Gastroesophageal sphincter (tissue), 4 donors: ENCODE data around the gene PPP2R2B. TPM values are rescaled to one million over a fixed set of nuclear protein-coding genes. Genes with fewer than 3 reads are reported as not detected.

Experiments used
- ATAC-seq: fragments of 150-250 bp; one replicate; pipeline ENCODE4 v1.9.1; 2016; ENCODE audit warnings: mild to moderate bottlenecking, moderate library complexity
- H3K27ac ChIP-seq, 4 donors: fragments of 200-600 bp; sonication (generic) in 3 of 4; 1 replicate in 3 of 4; 2 replicates in 1 of 4; pipeline ENCODE4 v1.5.1; 2016 to 2019
- H3K27me3 ChIP-seq: fragments of 200-600 bp; sonication (generic); one replicate; pipeline ENCODE4 v1.5.1; 2019
- H3K36me3 ChIP-seq, 2 donors: fragments of 200-600 bp; sonication (generic); one replicate each; pipeline ENCODE4 v1.5.1; 2019; ENCODE audit warnings: control low read depth in 1 of 2
- H3K4me1 ChIP-seq, 3 donors: fragments of 200-600 bp; sonication (generic); 1 replicate in 2 of 3; 2 replicates in 1 of 3; pipeline ENCODE4 v1.5.1; 2016 to 2019; ENCODE audit warnings: control low read depth in 2 of 3
- H3K4me3 ChIP-seq, 2 donors: fragments of 200-600 bp; sonication (generic); one replicate each; pipeline ENCODE4 v1.5.1; 2019; ENCODE audit warnings: mild to moderate bottlenecking in 1 of 2, moderate library complexity in 1 of 2
- H3K9me3 ChIP-seq, 3 donors: fragments of 200-600 bp; sonication (generic); one replicate each; pipeline ENCODE4 v1.5.1; 2017 to 2019; ENCODE audit warnings: control low read depth in 2 of 3
- EP300 ChIP-seq: sonication (generic); formaldehyde crosslinking; IDR thresholded peaks from one replicate; pipeline ENCODE4 v1.6.1; 2017; ENCODE audit warnings: antibody characterized with exemption, mild to moderate bottlenecking
- POLR2A ChIP-seq, 2 donors: fragments of 450-650 bp; IDR thresholded peaks; one replicate each; pipeline ENCODE4 v1.6.1; 2017; ENCODE audit warnings: antibody characterized with exemption in 2 of 2, mild to moderate bottlenecking in 2 of 2, moderate library complexity in 1 of 2
- POLR2AphosphoS5 ChIP-seq: sonication (generic); formaldehyde crosslinking; IDR thresholded peaks from one replicate; pipeline ENCODE4 v1.6.1; 2017; ENCODE audit warnings: antibody characterized with exemption
- WGBS, 2 donors: methylation state at CpG; one replicate each; pipeline ENCODE4 v1.1.5; 2018; ENCODE audit warnings: low coverage in 1 of 2; 5-methylcytosine and 5-hydroxymethylcytosine counted together
- small RNA-seq, 4 donors: library from RNA; depleted of rRNA; stranded (forward); fragments of <200 nt; gene quantifications; one replicate each; pipeline ENCODE3, GENCODE V24; 2016
- total RNA-seq, 4 donors: library from RNA; depleted of rRNA; stranded (reverse); fragments of >200 nt; gene quantifications; one replicate each; pipeline ENCODE4 v1.1.0, GENCODE V29; 2016
- TF ChIP-seq, protein P1 (sequence below), 4 experiments: fragments of 200-600 bp in 2 of 4; fragments of 450-650 bp in 2 of 4; sonication (generic) in 1 of 4; IDR thresholded peaks; one replicate each; pipeline ENCODE4 v1.5.1; 2017 to 2019; ENCODE audit warnings: antibody characterized with exemption in 4 of 4, mild to moderate bottlenecking in 2 of 4, moderate library complexity in 2 of 4

PPP2R2B gene
- total RNA-seq, 4 donors from 2014 or later = 1.0 to 3.0 (median 2.3) TPM

DNA sequence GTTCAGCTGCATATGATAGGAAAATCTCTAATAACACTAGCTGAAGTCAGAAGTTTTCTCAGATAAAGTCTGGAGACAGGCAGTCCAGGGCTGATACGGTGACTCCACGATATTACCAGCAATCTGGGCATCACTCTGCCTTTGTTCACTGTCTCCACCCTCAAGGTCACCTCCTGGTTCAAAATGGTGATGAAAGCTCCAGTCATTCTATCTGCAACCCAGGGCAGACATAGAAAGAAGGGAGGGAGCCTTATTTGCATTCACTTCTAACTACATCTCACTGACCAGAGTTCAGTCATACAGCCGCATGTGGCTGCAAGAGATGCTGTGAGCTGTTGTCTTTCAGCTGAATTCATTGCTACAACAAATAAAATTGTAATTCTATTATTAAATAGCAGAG, 340.1 kb downstream of the PPP2R2B start:
- no peaks in the 10 kb centered on the region for H3K9me3 ChIP-seq
- TF ChIP-seq POLR2AphosphoS5 (no peak), EP300 (no peak), POLR2A (IDR thresholded peaks at IDR 0.05) (no peak)
- TF ChIP-seq, protein P1, sequence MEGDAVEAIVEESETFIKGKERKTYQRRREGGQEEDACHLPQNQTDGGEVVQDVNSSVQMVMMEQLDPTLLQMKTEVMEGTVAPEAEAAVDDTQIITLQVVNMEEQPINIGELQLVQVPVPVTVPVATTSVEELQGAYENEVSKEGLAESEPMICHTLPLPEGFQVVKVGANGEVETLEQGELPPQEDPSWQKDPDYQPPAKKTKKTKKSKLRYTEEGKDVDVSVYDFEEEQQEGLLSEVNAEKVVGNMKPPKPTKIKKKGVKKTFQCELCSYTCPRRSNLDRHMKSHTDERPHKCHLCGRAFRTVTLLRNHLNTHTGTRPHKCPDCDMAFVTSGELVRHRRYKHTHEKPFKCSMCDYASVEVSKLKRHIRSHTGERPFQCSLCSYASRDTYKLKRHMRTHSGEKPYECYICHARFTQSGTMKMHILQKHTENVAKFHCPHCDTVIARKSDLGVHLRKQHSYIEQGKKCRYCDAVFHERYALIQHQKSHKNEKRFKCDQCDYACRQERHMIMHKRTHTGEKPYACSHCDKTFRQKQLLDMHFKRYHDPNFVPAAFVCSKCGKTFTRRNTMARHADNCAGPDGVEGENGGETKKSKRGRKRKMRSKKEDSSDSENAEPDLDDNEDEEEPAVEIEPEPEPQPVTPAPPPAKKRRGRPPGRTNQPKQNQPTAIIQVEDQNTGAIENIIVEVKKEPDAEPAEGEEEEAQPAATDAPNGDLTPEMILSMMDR (IDR thresholded peaks at IDR 0.05) = no peak
- 47 to 67% methylated on average over 2 to 3 of the region's 3 CpGs for WGBS, 2 donors
- H3K4me1 ChIP-seq = peaks cover 0 to 7% (median 0%) of the 10 kb centered on the region in 3 donors
- no peak overlapping the region for H3K4me3 ChIP-seq
- no peaks in the 10 kb centered on the region for H3K36me3 ChIP-seq
- ATAC-seq = no peak
- H3K27ac ChIP-seq = no peak overlapping the region
- H3K27me3 ChIP-seq = no peaks in the 10 kb centered on the region

DNA sequence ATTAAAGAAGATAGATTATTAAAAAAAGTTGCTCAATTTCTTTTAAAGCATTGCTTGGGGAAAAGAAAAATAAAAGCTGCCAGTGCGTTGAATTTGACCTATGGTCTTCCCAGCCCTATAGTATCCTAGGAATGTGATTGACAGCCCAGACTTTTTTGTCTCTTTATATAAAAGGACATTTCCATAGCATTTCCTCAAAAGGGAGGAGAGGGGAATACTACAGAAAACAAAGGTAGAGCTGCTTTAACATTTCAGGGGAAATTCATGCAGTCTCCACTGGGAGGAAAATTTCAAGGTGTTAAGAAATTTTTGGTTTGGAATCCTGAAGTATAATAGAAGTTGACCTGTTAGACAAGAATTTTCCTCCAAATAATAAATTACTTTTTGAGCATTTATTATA, 344.7 kb downstream of the PPP2R2B start:
- Histone ChIP-seq H3K9me3 (no peaks in the 10 kb centered on the region), H3K36me3 (no peaks in the 10 kb centered on the region), H3K4me3 (no peak overlapping the region), H3K4me1 (no peaks in the 10 kb centered on the region), H3K27me3 (no peaks in the 10 kb centered on the region), H3K27ac (no peak overlapping the region)
- TF ChIP-seq EP300 (no peak), POLR2AphosphoS5 (no peak), POLR2A (IDR thresholded peaks at IDR 0.05) (no peak)
- TF ChIP-seq, protein P1 (IDR thresholded peaks at IDR 0.05) = no peak
- WGBS, 2 donors = 0% methylated on average over 1 of the region's 1 CpG; no CpG with 5 or more reads in 1 of the 2 donors
- no peak for ATAC-seq

DNA sequence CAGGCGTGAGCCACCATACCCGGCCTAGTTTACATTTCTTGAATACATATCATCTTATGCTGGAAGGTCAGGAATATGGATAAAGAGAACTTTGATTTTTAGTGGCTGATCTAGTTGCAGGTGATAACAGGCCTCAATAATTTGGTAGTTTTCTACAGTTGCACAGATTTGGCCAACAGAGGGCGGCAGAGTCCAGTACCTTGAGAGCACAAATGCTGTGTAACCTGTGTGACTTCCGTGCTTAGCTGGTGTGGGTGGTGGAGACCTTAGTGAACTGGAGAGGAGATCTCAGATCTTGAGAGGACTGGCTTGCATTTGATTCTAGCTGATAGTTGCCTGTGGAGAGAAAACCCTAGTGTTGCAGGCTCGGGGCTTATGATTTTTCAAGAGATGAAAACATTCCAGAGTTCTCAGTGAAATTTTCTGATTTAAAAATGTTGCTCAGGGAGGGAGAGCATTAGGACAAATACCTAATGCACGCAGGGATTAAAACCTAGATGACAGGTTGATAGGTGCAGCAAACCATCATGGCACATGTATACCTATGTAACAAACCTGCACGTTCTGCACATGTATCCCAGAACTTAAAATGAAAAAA, 345.2 kb downstream of the PPP2R2B start:
- H3K9me3 ChIP-seq = no peaks in the 10 kb centered on the region
- H3K27ac ChIP-seq = no peak overlapping the region
- no peak overlapping the region for H3K4me3 ChIP-seq
- H3K4me1 ChIP-seq = no peaks in the 10 kb centered on the region
- TF ChIP-seq, protein P1 (IDR thresholded peaks at IDR 0.05) = peak; percentile 29 to 70 (median 48)
- no peak for TF ChIP-seq POLR2A (IDR thresholded peaks at IDR 0.05)
- peak; percentile 41 for ATAC-seq
- WGBS, 2 donors = 23 to 50% methylated on average over 4 of the region's 7 CpGs
- no peaks in the 10 kb centered on the region for H3K36me3 ChIP-seq
- H3K27me3 ChIP-seq = no peaks in the 10 kb centered on the region

Small RNA genes within 50 kb of the gene (small RNA-seq; reads per million reads assigned to genes)
- gene RN7SL791P = 0 reads per million in 4 donors
